Measurements from ENCODE around the gene NRXN3. TPM values are rescaled to one million over a fixed set of nuclear protein-coding genes. Genes with fewer than 3 reads are reported as not detected.

The NRXN3 gene
- total and polyA plus RNA-seq, 7 donors: 0.06 to 0.74 (median 0.15) TPM

DNA sequence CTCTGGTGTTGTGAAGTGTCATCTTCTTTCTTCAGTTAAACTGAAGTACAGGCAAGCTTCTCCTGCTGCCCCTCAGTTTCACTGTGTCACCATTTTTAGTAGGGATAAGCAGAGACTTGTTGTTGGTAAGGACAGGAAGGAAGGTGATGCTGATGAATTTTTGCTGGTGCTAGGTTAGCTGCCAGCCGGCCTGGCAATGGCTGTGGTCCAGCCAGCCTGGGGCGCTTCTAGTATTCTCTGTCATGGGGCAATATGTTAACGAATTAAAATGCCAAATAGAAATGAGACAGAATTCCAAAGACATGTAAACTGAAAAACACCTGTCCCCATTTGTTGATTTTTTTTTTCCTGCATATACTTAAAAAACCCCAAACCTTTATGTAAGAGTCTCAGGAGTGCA lies 1438.3 kb downstream of the NRXN3 start:
- 34 to 46% (median 41%) methylated on average over 3 of the region's 3 CpGs for WGBS, 3 donors
- H3K4me1 ChIP-seq: no peaks in the 10 kb centered on the region
- H3K27me3 ChIP-seq (ENCODE audit: insufficient read depth in 3 of 3, low read length in 2 of 3): no peaks in the 10 kb centered on the region
- H3K27ac ChIP-seq: no peak overlapping the region
- intact Hi-C loops (cut with DNase I): no loop called here
- no peak for DNase-seq
- TF ChIP-seq, protein P1, sequence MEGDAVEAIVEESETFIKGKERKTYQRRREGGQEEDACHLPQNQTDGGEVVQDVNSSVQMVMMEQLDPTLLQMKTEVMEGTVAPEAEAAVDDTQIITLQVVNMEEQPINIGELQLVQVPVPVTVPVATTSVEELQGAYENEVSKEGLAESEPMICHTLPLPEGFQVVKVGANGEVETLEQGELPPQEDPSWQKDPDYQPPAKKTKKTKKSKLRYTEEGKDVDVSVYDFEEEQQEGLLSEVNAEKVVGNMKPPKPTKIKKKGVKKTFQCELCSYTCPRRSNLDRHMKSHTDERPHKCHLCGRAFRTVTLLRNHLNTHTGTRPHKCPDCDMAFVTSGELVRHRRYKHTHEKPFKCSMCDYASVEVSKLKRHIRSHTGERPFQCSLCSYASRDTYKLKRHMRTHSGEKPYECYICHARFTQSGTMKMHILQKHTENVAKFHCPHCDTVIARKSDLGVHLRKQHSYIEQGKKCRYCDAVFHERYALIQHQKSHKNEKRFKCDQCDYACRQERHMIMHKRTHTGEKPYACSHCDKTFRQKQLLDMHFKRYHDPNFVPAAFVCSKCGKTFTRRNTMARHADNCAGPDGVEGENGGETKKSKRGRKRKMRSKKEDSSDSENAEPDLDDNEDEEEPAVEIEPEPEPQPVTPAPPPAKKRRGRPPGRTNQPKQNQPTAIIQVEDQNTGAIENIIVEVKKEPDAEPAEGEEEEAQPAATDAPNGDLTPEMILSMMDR (IDR thresholded peaks at IDR 0.05): no peak
- no peak overlapping the region for H3K4me3 ChIP-seq
- no peaks in the 10 kb centered on the region for H3K36me3 ChIP-seq (ENCODE audit: insufficient read depth in 1 of 2, low read depth in 1 of 2)
- H3K9me3 ChIP-seq: no peaks in the 10 kb centered on the region
- no peak for ATAC-seq

GRCh38 chr14:79613625-79614024 lies 1443.5 kb downstream of the NRXN3 start:
- Histone ChIP-seq H3K9me3 (no peaks in the 10 kb centered on the region), H3K27ac (no peak overlapping the region), H3K27me3 (ENCODE audit: insufficient read depth in 3 of 3, low read length in 2 of 3) (no peaks in the 10 kb centered on the region), H3K36me3 (ENCODE audit: insufficient read depth in 1 of 2, low read depth in 1 of 2) (no peaks in the 10 kb centered on the region), H3K4me1 (no peaks in the 10 kb centered on the region), H3K4me3 (no peak overlapping the region)
- ATAC-seq (no peak), DNase-seq (no peak)
- TF ChIP-seq, protein P1 (IDR thresholded peaks at IDR 0.05): no peak
- intact Hi-C loops (cut with DNase I): no loop called here
- WGBS, 3 donors: 69 to 87% (median 83%) methylated on average over 5 of the region's 5 CpGs

DNA sequence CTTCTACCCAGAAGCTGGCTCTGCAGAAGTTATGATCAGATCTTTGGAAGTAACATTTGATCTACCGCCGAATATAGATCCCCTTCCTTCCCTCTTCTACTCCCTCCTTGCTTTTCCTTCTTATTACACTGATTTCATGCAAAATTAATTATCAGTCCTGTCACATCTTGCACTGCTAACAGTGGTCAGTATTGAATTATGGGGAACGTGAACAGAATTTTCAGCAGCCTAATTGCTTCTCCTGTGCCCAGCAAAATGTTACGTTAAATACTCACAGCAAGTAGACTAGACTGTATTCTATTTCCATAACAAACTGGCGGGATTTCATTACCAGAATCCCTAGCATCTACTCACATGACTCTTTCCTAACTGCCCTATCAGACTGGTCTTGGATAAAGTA lies 1444.3 kb downstream of the NRXN3 start:
- DNase-seq (no peak), ATAC-seq (no peak)
- TF ChIP-seq, protein P1 (IDR thresholded peaks at IDR 0.05): no peak
- H3K4me3 ChIP-seq: no peak overlapping the region
- WGBS, 3 donors: 74 to 83% (median 75%) methylated on average over 5 of the region's 5 CpGs
- no peaks in the 10 kb centered on the region for H3K27me3 ChIP-seq (ENCODE audit: insufficient read depth in 3 of 3, low read length in 2 of 3)
- no peaks in the 10 kb centered on the region for H3K4me1 ChIP-seq
- H3K9me3 ChIP-seq: no peaks in the 10 kb centered on the region
- no peak overlapping the region for H3K27ac ChIP-seq
- no peaks in the 10 kb centered on the region for H3K36me3 ChIP-seq (ENCODE audit: insufficient read depth in 1 of 2, low read depth in 1 of 2)
- intact Hi-C loops (cut with DNase I): no loop called here

- ATAC-seq (no peak), DNase-seq (no peak)
- Histone ChIP-seq H3K4me3 (no peak overlapping the region), H3K27ac (no peak overlapping the region), H3K36me3 (ENCODE audit: insufficient read depth in 1 of 2, low read depth in 1 of 2) (no peaks in the 10 kb centered on the region), H3K27me3 (ENCODE audit: insufficient read depth in 3 of 3, low read length in 2 of 3) (no peaks in the 10 kb centered on the region), H3K9me3 (no peaks in the 10 kb centered on the region), H3K4me1 (no peaks in the 10 kb centered on the region)
- TF ChIP-seq, protein P1 (IDR thresholded peaks at IDR 0.05): no peak
- intact Hi-C loops (cut with DNase I): no loop called here
Observed at GRCh38 chr14:79627058-79627457, 1456.9 kb downstream of the NRXN3 start.

Data from psoas muscle (tissue), 8 donors.